CD1c-positive myeloid dendritic cell (primary cell): ENCODE data around the gene OR4M1.
"Not testable (repeated sequence)": the region's sequence is repeated elsewhere in the genome, so short reads cannot be mapped to it uniquely, and the experiment has no call there.

Experiments
- DNase-seq: peaks from one replicate; pipeline ENCODE4 v3.0.0-alpha.2; 2016; ENCODE audit errors: extremely low spot score

The OR4M1 gene, protein sequence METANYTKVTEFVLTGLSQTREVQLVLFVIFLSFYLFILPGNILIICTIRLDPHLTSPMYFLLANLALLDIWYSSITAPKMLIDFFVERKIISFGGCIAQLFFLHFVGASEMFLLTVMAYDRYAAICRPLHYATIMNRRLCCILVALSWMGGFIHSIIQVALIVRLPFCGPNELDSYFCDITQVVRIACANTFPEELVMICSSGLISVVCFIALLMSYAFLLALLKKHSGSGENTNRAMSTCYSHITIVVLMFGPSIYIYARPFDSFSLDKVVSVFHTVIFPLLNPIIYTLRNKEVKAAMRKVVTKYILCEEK

DNA sequence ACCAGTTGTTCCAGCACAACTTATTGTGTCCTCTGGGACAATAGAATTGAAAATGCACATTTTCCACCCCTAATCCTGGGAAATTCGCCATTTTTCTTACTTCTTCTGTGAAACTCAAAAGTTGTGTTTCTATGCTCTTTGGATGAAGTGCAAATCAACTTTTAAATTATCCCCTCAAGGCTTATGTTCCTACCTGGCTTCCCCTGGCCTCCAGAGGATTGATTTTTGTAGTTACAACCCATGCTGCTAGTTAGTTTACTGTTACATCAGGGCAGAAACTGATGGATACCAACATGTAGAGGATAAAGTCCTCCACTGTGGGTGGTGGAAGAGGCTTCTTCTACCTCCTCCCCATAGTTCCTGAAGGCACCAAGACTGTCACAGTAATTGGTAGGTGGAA, at the start of gene OR4M1:
Gene OR4M1 (plus strand): TSS at position 301 of the 400 bp plus-strand sequence. CDS start 6,819 bp downstream, outside the sequence.
- not testable (repeated sequence) for DNase-seq

DNA sequence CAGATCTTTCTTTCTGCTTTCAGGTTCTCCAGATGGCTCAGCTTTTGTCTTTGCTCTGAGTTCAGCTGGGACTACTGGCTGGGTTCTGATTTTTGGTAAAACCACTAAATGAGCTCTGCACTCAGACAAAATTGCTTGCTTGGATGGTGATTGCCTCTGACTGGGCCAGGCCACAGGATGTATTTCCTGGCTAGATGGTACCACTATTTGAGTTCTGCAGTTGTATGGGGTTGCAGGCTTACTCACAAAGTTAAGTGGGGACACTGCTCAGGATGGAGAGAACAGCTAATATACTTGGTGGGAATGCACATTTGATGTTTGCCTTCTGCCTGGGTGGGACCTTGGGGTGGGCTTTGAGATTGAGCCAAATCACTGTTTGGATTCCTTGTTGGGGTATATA, 43.9 kb upstream of the OR4M1 start:
- no peak for DNase-seq

DNA sequence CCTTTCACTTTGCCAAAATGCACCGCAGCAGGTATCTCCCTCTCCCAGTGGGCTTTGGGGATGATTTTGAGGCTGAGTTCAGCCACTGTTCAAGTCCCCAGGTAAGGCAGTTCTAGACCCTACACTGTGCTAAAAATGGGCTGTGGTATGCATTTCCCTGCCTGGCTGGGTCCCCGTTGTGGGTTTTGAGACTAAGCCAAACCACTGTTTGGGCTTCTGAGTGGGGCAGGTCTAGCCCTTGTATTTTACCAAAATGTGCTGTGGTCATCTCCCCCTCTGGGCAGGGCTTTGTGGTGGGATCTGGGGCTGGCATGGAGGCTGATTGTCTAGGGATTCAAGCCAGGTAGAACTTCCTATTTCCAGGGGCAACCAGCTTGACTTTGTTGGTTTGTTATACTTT, 43.5 kb upstream of the OR4M1 start:
- DNase-seq = no peak

DNA sequence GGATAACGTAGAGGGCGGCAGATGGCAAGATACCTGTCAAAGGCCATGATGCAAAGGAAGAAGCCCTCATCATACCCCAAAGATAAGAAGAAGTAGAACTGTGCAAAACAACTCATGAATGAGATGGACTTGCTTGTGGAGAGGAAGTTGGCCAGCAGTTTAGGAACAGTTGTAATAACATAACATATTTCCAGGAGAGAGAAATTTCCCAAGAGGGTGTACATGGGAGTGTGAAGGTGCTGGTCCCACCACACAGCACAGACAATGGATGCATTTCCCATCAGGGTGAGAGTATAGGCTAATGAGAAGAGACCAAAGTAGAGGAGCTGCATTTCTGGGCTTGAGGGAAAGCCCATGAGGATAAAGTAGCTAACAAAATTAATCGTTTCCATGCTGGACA, 39.4 kb upstream of the OR4M1 start:
- DNase-seq = not testable (repeated sequence)

DNA sequence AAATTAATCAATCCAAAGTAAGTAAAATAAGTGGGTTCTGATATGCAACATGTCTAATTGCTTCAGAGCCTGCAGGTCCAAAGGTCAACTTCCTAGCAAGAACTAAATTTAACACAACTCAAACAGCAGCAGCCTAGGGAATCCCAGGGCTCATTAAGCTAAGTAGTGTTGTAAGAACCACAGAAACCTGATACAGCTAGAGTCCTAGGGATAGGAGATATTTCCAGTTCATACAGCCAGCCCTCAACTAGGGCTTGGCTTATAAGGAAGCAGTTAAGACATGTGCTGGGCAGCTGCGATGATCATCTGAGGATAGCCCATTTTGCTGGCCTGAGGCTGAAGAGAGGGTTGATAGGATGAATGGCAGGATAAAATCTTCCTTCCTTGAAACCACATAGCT, 30.0 kb upstream of the OR4M1 start, which contains the start of gene OR4Q3:
Gene OR4Q3 (plus strand): TSS at position 316 of the 400 bp plus-strand sequence.
- no peak for DNase-seq

DNA sequence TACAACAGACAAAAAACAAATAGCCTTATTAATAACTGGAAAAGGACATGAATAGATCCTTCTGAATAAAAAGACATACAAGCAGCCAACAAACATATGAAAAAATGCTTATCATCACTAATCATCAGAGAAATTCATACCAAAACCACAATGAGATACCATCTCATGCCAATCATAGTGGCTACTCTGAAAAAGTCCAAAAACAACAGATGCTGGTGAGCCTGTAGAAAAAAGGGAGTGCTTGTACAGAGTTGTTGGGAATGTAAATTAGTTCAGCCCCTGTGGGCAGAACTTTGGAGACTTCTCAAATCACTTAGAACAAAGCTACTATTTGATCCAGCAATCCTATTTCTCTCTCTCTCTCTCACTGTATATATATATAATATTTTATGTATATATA, 21.0 kb upstream of the OR4M1 start:
- not testable (repeated sequence) for DNase-seq

DNA sequence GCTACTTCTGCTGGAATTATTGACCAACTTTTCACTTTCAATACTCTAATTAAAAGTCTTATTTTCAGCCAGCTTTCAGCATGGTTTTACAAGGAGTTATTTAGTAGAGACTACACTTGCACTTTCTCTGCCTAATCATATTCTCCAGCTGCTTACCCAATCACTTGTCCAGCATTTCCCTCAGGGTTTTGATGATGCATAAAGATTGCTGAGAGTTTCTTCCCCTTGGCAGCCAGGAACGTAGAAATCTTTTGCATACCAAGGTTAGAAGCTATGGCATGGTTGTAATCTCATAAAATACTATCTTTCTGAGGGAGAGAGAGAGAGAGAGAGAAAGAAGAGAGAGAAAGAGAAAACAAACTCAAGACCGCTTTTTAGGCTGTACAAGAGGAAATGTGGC, 19.1 kb upstream of the OR4M1 start:
- no peak for DNase-seq

DNA sequence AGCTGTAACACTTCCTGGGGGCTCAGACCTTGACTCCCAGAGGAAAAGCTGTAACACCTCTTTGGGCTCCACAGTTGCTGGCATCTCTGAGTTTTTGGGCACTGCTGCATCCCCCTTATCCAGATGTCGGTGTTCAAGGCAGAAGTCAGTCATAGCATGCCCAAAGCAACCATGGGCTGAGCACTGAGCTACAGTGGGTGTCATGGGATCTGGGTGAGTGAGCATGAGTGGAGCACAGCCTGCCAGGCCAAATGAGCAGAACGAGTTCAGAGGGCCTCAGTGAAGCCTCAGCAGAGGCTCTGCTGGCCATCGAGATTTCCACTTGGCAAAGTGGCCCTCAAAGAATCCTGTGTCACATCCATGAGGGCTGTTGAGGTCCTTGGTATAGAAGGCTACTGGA, 1.8 kb upstream of the OR4M1 start:
- not testable (repeated sequence) for DNase-seq

DNA sequence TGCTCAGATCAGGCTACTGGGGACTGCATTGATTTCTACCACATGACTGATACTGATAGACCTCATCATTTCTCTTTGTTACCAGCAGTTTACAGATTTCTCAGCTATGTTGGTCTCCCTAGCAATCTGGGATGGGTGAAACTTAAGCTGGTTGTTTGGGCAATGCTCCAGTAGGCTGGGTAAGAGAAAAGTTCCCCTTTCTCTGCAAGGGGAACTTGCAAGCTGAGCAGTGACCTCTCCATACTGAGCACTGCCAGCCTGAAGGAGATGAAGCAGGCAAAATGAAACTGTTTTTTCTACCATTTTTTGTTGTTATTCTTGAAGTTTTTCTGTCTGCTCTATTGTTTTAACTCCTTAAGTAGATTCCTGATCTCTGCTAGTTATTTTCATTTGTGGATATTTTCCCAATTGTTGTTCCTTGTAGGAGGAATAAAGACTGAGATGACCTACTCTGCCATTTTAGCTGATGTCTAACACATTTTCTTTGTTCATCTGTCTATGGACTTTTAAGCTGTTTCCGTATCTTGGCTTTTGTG, 1.3 kb upstream of the OR4M1 start:
- peak; percentile 5 for DNase-seq

DNA sequence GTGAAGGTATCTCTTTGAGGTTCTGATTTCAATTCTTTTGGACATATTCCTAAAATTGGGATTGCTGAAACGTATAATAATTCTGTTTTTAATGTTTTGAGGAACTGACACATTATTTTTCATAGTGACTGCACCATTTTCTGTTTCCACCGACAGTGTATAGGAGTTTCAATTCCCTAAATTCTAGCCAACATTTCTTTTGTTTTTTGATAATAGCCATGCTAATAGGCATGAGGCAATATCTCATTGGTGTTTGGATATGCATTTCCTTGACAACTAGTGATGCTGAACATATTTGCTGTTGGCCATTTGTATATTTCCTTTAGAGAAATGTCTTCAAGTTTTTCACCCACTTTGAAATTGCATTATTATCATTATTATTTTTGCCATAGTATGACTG, 850 bp upstream of the OR4M1 start:
- peak; percentile 29 for DNase-seq

DNA sequence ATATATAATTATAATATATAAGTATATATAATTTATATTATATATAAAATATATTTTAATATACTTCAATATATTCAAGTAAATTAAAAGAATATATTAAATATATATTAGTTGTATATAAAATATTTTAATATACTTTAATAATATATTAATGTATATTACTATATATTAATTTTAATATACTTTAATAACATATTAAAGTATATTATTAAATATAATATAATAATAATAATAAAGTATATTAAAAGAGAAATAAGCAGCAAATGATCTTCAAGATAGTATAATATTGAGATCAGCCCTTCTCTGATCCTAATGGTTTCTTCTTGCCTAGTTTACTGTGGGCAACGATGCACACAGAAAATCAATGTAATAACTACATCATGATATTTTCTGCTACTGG, 2.3 kb downstream of the OR4M1 start:
- DNase-seq = no peak

DNA sequence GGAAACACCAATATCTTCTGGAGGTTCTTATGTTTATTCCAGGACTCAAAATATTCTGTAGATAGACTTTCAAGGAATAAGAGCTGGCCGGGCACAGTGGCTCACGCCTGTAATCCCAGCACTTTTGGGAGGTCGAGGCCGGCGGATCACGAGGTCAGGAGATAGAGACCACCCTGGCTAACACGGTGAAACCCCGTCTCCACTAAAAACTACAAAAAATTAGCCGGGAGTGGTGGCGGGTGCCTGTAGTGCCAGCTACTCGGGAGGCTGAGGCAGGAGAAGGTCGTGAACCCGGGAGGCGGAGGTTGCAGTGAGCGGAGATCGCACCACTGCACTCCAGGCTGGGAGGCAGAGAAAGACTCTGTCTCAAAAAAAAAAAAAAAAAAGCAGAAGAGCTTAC, 12.5 kb downstream of the OR4M1 start:
- DNase-seq = not testable (repeated sequence)

DNA sequence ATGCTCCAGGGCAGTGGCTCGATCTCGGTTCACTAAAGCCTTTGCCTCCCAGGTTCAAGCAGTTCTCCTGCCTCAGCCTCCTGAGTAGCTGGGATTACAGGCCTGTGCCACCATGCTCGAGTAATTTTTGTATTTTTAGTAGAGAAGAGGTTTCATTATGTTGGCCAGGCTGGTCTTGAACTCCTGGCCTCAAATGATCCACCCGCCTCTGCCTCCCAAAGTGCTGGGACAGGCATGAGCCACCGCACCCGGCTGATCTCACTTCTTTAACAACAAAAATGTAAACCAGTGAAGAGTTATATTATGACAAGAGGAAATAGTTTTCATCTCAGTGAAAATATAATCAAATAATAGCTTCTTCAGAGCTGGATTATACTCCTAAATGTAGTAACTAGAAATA, 14.0 kb downstream of the OR4M1 start:
- not testable (repeated sequence) for DNase-seq

DNA sequence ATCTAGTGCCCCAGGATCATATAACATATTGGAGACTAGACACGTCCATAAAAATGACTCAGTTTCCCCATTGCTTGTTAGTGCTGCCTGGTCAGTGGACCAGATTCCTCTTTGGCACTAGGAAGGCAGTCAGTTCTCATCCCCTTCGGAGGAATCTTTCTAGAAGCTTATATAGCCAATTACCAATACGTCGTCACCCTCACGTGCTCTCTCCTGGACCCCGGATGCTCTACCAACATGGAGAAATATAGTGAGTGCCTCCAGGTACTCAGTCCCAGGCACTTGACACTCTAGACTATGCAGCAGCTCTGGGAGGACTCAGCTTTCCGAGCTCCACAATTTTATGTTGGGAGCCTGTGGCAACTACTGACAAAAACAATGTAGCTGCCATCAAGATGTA, 14.8 kb downstream of the OR4M1 start:
- DNase-seq = not testable (repeated sequence)

DNA sequence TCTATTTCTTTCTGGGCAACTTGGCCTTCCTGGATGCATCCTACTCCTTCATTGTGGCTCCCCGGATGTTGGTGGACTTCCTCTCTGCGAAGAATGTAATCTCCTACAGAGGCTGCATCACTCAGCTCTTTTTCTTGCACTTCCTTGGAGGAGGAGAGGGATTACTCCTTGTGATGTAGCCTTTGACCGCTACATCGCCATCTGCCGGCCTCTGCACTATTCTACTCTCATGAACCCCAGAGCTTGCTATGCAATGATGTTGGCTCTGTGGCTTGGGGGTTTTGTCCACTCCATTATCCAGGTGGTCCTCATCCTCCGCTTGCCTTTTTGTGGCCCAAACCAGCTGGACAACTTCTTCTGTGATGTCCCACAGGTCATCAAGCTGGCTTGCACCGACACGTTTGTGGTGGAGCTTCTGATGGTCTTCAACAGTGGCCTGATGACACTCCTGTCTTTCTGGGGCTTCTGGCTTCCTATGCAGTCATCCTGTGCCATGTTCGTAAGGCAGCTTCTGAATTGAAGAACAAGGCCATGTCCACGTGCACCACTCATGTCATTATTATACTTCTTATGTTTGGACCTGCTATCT, 23.3 kb downstream of the OR4M1 start:
- not testable (repeated sequence) for DNase-seq

DNA sequence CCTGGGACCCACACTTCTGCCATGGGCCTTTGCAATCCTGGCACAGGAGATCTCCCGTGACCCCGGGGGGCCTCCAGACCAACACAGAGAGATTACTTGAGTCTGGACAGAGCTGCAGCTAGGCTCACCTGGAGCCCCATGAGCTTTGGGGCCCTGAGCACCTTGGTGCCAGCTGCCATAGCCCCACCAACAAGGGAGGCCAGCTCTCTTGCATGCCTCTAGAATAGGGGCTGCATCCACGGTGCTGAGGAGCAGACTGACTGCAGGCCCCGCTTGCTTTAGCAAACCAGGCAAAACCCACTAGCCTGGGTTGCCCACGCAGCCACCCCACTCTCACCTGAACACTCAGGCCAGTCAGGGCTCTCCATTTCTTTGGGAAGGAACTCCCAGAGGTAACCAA, 26.6 kb downstream of the OR4M1 start:
- DNase-seq = no peak

DNA sequence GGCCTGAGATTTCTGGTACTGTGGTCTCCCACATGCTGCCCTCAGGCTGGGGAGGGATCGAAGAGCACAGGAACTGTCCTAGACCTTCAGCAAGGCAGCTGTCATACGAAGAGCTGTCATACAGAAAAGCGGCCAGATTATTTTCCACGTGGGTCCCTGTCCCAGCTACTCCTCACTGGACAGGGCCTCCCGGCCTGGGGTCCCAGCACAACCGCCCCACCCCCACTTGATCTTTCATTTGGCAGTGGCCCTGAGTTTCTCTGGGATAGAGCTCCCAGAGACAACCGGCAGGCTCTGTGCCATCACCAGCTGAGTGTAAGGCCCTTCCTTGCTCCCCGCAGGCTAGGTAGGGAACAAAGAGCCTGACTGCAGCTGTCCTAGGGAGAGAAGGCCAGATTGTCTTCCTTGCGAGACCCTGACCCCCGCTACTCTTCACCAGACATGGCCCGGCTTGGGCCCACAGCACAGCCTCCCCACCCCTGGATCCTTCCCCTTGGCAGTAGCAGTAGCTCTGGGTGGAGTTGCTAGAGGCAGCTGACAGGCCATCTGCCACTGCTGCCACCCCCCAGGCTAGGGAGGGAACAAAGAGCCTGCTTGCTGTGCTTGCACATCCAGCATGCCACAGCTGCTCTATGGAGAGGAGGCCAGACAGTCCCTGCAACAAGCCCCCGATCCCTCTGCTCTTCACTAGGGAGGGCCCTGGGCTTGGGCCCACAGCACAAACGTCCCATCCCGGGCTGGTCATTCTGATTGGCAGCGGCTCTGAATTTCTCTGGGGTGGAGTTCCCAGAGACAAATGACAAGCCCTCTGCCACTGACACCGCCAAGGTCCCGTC, 27.2 kb downstream of the OR4M1 start:
- no peak for DNase-seq

DNA sequence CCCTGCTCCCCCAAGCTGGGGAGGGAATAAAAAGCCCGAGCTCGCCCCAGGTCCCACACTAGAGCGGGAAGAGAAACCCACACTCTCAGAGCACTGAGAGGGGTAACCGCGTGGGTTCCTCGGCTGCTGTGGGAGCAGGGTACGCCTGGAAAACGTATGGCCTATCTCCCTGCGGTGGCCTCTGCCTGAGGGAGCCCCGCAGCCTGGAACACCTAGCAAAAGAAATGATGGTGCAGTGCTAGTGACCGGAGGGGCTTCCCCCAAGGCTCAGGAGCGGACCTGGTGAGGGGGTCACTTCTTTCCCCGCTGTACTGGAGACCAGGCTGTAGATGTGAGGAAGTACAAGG, 27.8 kb downstream of the OR4M1 start:
- DNase-seq = no peak

DNA sequence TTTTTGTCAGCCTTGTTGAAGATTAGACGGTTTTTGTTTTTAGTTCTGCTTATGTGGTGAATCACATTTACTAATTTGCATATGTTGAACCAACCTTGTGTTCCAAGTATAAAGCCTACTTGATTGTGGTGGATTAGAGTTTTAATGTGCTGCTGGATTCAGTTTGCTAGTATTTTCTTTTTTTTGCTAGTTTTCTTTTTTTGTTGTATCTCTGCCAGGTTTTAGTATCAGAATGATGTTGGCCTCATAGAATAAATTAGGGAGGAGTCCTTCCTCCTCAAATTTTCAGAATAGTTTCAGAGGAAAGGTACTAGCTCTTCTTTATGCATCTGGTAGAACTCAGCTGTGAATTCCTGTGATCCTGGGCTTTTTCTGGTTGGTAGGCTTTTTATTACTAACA, 30.2 kb downstream of the OR4M1 start, which contains the start of gene OR4N2:
Gene OR4N2 (plus strand): TSS at position 301 of the 400 bp plus-strand sequence. CDS start 23,679 bp downstream, outside the sequence.
- DNase-seq = not testable (repeated sequence)

DNA sequence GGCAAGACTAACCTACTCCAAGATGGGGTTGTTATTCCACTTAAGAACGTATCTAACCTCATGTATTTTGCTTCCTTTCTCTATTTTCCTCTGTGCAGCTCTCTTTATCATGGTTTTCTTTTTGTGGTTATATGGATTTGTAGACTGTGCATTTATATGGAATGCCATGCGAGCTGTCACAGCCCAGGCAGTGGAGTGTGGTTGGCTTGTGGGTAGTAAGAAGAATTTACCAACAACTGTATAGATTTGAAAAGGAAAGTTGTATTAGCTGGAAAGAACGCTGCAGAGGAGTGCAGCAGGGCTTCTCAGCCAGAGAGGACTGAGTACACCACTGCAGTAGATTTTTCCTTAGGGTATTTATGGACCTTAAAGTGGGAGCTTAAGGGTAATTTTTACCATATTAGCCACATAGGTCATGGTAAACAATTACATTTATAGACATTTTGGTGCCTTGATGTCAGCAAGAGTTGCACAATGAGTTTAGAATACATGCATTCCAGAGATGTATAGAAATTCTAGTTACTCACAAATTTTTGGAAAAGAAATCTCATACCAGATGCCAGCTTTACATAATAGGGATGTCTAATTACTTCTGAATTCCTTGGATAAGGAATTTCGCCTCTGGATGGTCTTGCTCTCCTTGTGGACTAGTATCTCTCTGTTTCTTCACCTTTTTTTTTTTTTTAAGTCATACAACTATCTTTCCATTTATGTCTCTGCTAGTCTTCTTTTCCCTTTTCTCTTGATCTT, 40.0 kb downstream of the OR4M1 start:
- DNase-seq = not testable (repeated sequence)

DNA sequence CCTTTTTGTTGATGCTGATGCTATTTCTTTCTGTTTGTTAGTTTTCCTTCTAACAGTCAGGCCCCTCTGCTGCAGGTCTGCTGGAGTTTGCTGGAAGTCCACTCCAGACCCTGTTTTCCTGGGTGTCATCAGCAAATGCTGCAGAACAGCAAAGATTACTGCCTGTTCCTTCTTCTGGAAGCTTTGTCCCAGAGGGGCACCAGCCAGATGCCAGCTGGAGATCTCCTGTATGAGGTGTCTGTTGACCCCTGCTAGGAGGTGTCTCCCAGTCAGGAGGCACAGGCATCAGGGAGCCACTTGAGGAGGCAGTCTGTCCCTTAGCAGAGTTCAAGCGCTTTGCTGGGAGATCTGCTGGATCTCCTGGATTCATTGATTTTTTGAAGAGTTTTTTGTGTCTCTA, 46.6 kb downstream of the OR4M1 start:
- DNase-seq = not testable (repeated sequence)
